Measurements from ENCODE around the gene TARS2. TPM values are rescaled to one million over a fixed set of nuclear protein-coding genes. Genes with fewer than 3 reads are reported as not detected.

The TARS2 gene
- polyA plus RNA-seq, 3 donors: 12.0 to 14.7 (median 14.6) TPM

- peaks cover 41 to 60% of the 10 kb centered on the region in 2 donors for H3K36me3 ChIP-seq (replicated peaks in 1 of 2; ENCODE audit: control insufficient read depth in 1 of 2, insufficient read depth in 2 of 2, low read length in 2 of 2)
- peak overlapping the region in 1 of 7 donors; percentile 40 for H3K27ac Mint-ChIP-seq
- TF ChIP-seq CTCF (IDR thresholded peaks at IDR 0.05): no peak
Measured at GRCh38 chr1:150472601-150473200, 14.5 kb upstream of the TARS2 start.

GRCh38 chr1:150473659-150474058 is 13.6 kb upstream of the TARS2 start:
- Mint-ChIP-seq H3K27me3 (ENCODE audit: low read depth in 3 of 3) (peaks cover 0 to 2% (median 1%) of the 10 kb centered on the region in 3 donors), H3K4me3 (no peak overlapping the region), H3K4me1 (no peaks in the 10 kb centered on the region), H3K36me3 (peaks cover 35 to 43% of the 10 kb centered on the region in 2 donors), H3K27ac (no peak overlapping the region), H3K9me3 (no peaks in the 10 kb centered on the region)
- Histone ChIP-seq H3K27ac (ENCODE audit: low read depth in 1 of 2, low read length in 2 of 2) (no peak overlapping the region), H2AFZ (ENCODE audit: insufficient read depth, low read depth, low read length, poor library complexity, severe bottlenecking) (no peak overlapping the region), H3K36me3 (replicated peaks in 1 of 2; ENCODE audit: control insufficient read depth in 1 of 2, insufficient read depth in 2 of 2, low read length in 2 of 2) (peaks cover 38 to 52% of the 10 kb centered on the region in 2 donors), H3K4me1 (ENCODE audit: control insufficient read depth in 1 of 2, insufficient read depth in 2 of 2, low read length in 2 of 2) (no peaks in the 10 kb centered on the region), H3K4me3 (replicated peaks in 1 of 3; ENCODE audit: low read depth in 2 of 3, low read length in 3 of 3) (no peak overlapping the region), H3K27me3 (ENCODE audit: control insufficient read depth in 2 of 2, insufficient read depth in 2 of 2, low read length in 2 of 2) (no peaks in the 10 kb centered on the region), H3K4me2 (replicated peaks; ENCODE audit: extremely low read depth, low read length, poor library complexity, severe bottlenecking) (no peak overlapping the region), H4K20me1 (ENCODE audit: insufficient read depth, low read length) (no peaks in the 10 kb centered on the region), H3K9me3 (replicated peaks in 1 of 2; ENCODE audit: control insufficient read depth in 1 of 2, insufficient read depth in 1 of 2, low read length in 2 of 2) (no peaks in the 10 kb centered on the region), H3K79me2 (ENCODE audit: insufficient read depth, low read length) (no peaks in the 10 kb centered on the region), H3K9ac (ENCODE audit: insufficient read depth, low read length, poor library complexity, severe bottlenecking) (no peak overlapping the region)
- TF ChIP-seq CTCF (IDR thresholded peaks at IDR 0.05): no peak
- DNase-seq: no peak
- WGBS (ENCODE audit: insufficient coverage): 80% methylated on average over 1 of the region's 4 CpGs
- intact Hi-C loops (cut with micrococcal nuclease): no loop called here

More at GRCh38 chr1:150472601-150473200, 14.5 kb upstream of the TARS2 start:
- Mint-ChIP-seq H3K4me3 (no peak overlapping the region), H3K36me3 (peaks cover 41 to 50% of the 10 kb centered on the region in 2 donors), H3K4me1 (no peaks in the 10 kb centered on the region), H3K9me3 (no peaks in the 10 kb centered on the region), H3K27me3 (ENCODE audit: low read depth in 3 of 3) (peaks cover 0 to 2% (median 0%) of the 10 kb centered on the region in 3 donors)
- no peak overlapping the region for H3K27ac ChIP-seq (ENCODE audit: low read depth in 1 of 2, low read length in 2 of 2)
- no peak for DNase-seq
- no peaks in the 10 kb centered on the region for H3K4me1 ChIP-seq (ENCODE audit: control insufficient read depth in 1 of 2, insufficient read depth in 2 of 2, low read length in 2 of 2)
- no peaks in the 10 kb centered on the region for H4K20me1 ChIP-seq (ENCODE audit: insufficient read depth, low read length)
- no peaks in the 10 kb centered on the region for H3K79me2 ChIP-seq (ENCODE audit: insufficient read depth, low read length)
- H3K9me3 ChIP-seq (replicated peaks in 1 of 2; ENCODE audit: control insufficient read depth in 1 of 2, insufficient read depth in 1 of 2, low read length in 2 of 2): no peaks in the 10 kb centered on the region
- intact Hi-C loops (cut with micrococcal nuclease): no loop called here
- no peak overlapping the region for H3K4me2 ChIP-seq (replicated peaks; ENCODE audit: extremely low read depth, low read length, poor library complexity, severe bottlenecking)
- H3K27me3 ChIP-seq (ENCODE audit: control insufficient read depth in 2 of 2, insufficient read depth in 2 of 2, low read length in 2 of 2): no peaks in the 10 kb centered on the region
- H2AFZ ChIP-seq (ENCODE audit: insufficient read depth, low read depth, low read length, poor library complexity, severe bottlenecking): no peak overlapping the region
- WGBS (ENCODE audit: insufficient coverage): 97% methylated on average over 5 of the region's 10 CpGs
- no peak overlapping the region for H3K4me3 ChIP-seq (replicated peaks in 1 of 3; ENCODE audit: low read depth in 2 of 3, low read length in 3 of 3)
- no peak overlapping the region for H3K9ac ChIP-seq (ENCODE audit: insufficient read depth, low read length, poor library complexity, severe bottlenecking)

All from CD14-positive monocyte (primary cell).